Activated T-cell treated with anti-CD3 and anti-CD28 coated beads, Interleukin-2, amount 50 U/mL, for 1 hour (primary cell): ENCODE measurements around the gene UNG.

Source experiments
- DNase-seq: peaks from one replicate; pipeline ENCODE4 v3.0.0-alpha.2; 2020

Gene UNG

DNA sequence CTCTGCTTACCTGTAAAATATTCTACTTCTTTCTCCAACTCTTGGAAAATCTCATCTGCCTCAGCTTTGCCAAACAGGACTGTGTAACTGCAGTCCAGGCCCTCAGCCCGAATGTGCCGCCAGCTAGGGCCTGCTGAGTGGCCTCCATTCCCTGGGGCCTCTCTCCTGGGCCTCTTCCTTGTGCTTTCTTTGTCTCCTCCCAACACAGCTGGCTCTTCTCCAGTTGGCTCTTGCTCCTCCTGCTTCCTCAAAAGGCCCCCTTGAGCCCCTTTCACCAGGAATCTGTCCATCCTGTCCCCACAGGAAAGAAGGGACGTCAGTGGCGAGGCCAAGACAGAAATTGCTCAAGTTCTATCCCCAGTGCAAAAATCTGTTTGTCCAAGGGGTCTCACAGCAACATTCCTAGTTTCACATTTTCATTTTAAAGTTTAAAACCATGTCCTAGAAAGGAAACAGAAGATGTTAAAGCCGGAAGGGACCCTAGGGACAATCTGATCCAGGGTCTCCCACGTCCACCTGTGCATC is 4.8 kb upstream of the UNG start:
- no peak for DNase-seq

DNA sequence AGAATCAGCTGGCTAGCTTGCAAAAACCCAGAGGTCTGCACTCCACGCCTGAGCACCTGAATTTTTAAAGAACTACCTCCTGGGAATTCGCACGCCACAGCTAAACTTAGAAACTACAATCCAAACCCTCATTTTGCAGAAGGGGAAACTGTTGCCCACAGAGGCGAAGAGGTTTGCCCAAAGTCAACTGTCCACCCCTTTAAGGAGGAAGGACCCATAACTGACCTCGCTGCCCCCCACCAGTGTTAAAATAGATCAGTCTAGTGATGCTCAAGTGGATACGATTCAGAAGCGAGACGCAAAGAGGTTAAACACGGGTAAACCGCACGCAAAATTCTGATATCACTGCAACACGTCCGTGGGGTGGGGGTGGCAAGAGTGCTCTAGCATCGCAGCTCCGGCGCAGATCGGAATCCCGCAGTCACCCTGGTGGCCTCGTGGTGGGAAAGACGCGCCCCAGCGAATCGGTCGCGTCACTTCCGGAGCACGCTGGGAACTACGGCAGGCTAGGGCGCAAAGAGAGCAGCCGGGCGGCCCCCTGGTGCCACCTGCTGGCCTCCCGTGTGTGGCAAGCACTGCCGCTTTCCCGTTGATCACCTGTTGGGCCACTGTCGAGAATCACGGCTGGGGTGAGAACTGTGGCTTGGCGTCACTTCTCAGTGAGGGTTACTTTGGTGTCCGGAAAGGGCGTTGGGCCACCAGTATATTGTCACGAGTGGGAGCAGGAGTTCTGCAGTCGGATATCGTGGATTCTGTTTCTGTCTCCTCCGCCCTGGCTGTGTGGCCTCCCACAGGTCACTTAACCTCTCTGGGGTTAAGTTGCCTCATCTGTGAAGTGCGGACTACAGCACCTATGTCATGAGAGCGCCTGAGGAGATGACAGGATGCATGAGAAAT is 4.1 kb upstream of the UNG start, which contains the start of gene ALKBH2:
Gene ALKBH2, minus strand, starts transcription at position 451 of the 897 bp plus-strand sequence. CDS start 686 bp downstream, outside the sequence.
- peak; percentile 94 for DNase-seq

GRCh38 chr12:109097140-109097434 is 310 bp upstream of the UNG start:
- DNase-seq: no peak

GRCh38 chr12:109098183-109098604 is 797 bp downstream of the UNG start:
- no peak for DNase-seq

DNA sequence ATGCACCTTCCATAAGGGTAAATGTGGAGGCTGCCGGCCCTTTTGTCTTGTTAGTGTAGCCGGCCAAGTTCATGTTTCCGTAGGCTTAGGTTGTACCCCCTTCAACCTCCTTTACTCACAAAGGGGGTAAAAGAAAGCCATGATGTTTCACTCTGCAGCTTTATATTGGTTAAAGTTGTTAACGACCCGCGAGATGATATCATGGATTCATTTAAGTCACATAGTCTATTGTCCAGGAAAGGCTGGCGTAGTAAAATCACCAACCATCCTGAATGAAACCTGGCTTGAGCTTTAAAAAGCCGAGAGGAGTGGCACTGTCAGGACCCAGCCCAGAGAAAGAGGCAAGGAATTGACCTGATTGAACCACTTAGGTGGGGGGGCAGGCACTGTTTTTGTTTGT is 1.3 kb downstream of the UNG start:
- DNase-seq: no peak

DNA sequence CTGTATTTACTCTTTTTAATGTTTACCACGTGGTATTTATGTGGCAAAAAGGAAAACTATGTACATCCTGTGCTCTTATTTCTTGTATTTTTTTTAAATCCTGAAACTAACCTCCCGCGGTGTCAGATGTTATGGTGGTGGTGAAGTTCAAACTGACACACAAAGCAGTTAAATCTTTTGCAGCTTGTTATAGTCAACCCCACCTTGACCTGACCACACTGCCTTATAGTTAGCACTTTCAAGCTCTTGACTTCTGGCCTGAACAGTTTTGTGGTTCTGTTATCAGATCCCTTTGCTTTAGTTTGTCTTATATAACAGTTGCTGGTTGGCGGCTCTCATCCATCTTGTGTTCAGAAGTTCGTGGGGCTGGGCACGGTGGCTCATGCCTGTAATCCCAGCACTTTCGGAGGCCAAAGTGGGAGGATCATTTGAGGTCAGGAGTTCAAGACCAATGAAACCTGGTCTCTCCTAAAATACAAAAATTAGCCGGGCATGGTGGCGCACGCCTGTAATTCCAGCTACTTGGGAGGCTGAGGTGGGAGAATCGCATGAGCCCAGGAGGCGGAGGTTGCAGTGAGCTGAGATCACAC is 2.1 kb downstream of the UNG start:
- no peak for DNase-seq

DNA sequence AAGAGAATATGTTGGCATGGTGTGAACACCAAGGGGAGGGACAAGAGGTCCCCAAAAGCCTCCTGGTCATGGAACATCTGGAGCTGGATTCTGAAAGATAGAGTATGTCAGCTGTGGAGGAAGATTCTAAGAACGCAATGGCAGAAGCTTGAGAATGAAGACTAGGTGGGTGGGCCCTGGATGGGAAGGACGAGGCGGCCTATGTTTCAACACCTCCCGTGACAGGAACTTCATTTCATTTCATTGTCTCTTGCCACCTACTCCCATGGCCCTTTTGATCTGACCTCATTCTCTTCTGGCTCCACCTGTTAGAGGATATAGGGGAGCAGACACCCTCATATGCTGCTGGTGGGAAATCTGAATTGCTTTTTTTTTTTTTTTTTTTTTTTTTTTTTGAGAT is 3.3 kb downstream of the UNG start:
- DNase-seq: no peak

DNA sequence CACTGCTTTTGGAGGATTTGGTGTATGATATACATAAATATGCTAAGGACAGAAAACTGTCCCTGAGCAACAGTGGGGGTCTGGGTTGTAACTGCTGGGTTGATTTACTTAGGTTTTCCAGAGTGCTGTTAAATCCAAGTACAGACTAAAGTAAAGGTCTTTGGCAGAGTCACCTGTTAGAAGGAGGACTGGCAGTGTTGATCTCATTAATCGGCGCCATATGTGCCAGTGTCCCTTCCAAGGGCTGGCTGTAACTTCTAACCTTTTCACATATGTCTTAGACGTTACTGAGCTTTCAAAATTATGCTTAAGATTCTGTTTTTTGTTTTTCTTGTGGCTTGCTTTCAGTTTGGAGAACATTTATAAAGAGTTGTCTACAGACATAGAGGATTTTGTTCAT is 5.1 kb downstream of the UNG start:
- no peak for DNase-seq

DNA sequence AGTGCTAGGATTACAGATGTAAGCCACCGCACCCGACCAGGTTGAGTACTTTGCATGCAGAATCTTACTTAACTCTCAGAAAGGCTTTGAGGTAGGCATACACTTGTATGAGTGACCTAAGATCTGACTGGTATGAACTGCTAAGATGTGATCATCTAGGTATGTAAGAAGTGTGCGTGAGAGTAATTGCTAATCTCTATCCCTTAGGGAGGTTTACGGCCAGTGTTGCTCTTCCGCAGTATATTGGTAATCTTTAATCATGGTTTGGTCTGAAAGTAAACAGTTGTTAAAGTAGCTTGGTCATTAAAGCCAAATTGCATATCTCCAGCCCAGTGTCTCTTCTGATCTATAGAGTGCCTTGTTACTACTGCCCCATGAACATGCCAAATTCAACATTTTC is 7.8 kb downstream of the UNG start:
- DNase-seq: no peak

- no peak for DNase-seq
These were observed 12.5 kb downstream of the UNG start for GRCh38 chr12:109109746-109110350.

- peak; percentile 65 for DNase-seq
These were observed 13.6 kb downstream of the UNG start for GRCh38 chr12:109110988-109111495.

DNA sequence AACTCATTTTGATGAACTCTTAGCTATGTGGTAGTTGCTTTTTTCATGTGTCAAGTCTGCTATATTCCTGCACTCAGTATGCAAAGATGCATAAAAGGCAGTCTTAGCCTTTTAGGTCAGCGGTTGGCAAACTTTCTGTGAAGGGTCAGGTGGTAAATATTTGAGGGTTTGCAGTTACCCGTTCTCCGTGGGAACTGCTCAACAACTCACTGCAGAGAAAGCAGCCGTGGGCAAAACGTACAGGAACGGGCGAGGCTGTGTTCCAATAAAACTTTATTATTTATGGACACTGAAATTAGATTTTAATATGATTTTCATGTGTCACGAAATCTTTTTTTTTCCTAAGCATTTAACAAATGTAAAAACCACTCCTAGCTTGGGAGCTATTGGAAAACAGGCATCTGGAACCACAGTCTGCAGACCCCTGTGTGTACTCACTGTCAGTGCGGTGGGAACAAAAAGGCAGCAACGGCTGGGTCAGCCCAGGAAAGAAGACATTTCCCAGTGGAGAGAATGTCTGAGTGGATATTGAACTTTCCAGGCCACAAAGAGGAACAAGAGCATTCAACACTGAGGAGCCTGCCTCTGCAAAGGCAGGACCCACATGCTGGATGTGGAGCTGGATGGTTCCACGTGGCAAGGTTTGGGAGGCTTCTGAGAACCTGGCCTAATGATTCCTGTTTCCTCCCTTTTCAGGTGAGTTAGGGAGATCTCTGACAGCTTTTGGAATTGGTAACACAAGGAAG is 15.5 kb downstream of the UNG start:
- DNase-seq: no peak

DNA sequence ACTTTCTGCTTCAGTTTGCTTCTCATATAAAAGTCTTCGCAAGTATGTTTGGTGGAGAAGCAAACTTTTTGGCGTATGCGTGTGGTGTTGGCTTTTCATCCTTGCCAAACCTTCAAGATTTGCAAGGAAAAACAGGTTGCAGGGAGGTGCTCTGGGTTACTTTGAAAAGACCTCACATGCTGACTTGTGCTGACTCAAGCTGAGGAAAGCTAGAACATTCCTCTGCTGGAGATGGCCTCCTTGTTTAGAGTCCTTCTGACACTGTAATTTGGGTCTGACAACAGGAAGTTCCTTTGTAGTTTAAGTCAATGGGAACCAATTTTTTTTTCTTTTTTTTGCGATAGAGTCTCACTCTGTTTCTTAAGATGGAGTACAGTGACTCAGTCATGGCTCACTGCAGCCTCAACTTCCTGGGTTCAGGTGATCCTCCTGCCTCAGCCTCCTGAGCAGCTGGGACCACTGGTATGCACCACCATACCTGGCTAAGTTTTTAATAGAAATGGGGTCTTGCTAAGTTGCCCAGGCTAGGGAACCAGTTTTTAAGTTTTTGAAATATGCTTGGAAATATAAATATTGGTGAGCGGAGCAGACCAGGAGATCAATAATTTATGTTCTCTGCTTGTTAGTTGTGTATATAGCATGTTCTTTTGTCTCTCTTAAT is 16.4 kb downstream of the UNG start:
- no peak for DNase-seq

- no peak for DNase-seq
These were observed 17.2 kb downstream of the UNG start for GRCh38 chr12:109114644-109115043.

DNA sequence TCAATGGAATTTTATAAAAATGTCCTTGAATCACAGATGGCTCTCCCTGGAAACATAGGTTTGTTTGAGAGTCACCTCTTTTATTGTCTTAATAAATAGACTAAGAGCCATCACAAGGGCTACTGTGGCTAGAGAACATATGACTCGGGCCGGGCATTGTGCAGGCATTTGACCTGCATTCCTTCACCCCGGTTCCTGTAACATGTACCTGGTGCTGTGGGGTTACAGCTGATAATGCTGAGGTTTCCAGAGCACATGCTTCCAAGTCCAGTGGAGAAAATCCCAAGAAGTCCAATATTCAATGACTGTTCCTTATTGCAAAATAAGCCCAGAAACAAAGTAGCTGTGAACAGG is 18.0 kb downstream of the UNG start:
- no peak for DNase-seq

GRCh38 chr12:109115758-109116610 is 18.6 kb downstream of the UNG start, which contains the start of gene ACACB:
Gene ACACB (plus strand): TSS chr12:109116587. CDS start chr12:109139406, 22,819 bp downstream.
- no peak for DNase-seq

DNA sequence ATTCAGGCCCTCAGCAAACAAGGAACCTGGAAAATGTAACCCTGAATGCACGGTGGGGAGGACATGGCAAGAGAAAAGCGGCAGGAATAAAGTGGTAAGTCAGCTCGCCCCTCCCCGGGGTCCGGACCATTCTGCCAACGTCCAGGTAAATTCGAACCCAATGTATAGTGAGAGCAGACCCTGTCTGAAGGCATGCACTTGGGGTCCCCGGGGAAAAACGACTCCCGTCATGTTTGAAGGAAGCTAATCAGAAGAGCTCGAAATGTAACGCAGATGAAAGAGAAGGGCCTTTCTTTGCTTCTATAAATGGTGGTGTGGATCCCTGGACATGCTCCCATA is 19.2 kb downstream of the UNG start:
- DNase-seq: no peak

DNA sequence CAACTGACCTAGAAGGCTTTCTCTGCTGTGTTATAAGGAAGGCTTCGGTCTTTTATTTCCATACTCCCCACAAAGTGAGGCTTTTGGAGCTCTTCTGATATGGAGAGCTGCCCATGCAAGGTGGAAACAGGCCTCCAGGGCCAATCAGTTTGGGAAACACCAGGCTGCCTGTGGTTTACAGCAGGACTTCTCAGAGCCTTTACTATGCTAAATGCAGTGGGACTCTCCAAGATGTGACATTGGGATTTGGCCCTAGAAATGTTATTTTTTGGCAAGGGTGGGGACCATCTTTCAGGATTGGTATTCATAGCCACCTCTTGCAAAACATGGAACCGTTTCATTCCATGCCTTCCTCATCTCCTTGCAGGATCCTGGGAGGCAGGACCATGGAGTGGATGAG is 22.7 kb downstream of the UNG start:
- no peak for DNase-seq

GRCh38 chr12:109120557-109120956 is 23.2 kb downstream of the UNG start:
- no peak for DNase-seq

GRCh38 chr12:109121346-109121880 is 24.0 kb downstream of the UNG start:
- no peak for DNase-seq
